NB4 (cell line): Measurements from ENCODE around the gene PPFIA4.

Source experiments
- CTCF ChIP-seq: IDR thresholded peaks from one replicate; pipeline ENCODE4 v1.5.1; 2012; ENCODE audit warnings: low read depth, low read length
- MAX ChIP-seq: IDR thresholded peaks from 2 replicates; pipeline ENCODE4 v1.6.1; 2011; ENCODE audit warnings: low read depth, low read length
- MYC ChIP-seq: IDR thresholded peaks from 2 replicates; pipeline ENCODE4 v1.6.1; 2011; ENCODE audit warnings: low read depth, low read length
- POLR2A ChIP-seq: IDR thresholded peaks from 2 replicates; pipeline ENCODE4 v1.6.1; 2011; ENCODE audit warnings: mild to moderate bottlenecking; ENCODE audit not compliant: insufficient read length; ENCODE audit errors: extremely low read depth

- TF ChIP-seq CTCF: no peak
- no peak for TF ChIP-seq POLR2A
- TF ChIP-seq MYC: no peak
- TF ChIP-seq MAX: no peak
Measured at GRCh38 chr1:203095061-203095690, 68.9 kb downstream of the PPFIA4 start.
